T-helper 17 cell (primary cell): Measurements from ENCODE around the gene TNFAIP1. TPM values are rescaled to one million over a fixed set of nuclear protein-coding genes. Genes with fewer than 3 reads are reported as not detected.
"Not testable (repeated sequence)": the region's sequence is repeated elsewhere in the genome, so short reads cannot be mapped to it uniquely, and the experiment has no call there.

Experiments used
- ATAC-seq: fragments of 150-1000 bp; cut with Tn5 transposase; 2 replicates; pipeline ENCODE4 v1.10.0; 2021; ENCODE audit warnings: mild to moderate bottlenecking, moderate library complexity
- DNase-seq, 3 donors: peaks; one replicate each; pipeline versions ENCODE4 v3.0.0 to v3.0.0-alpha.2; 2020 to 2021
- H3K9me3 ChIP-seq: one replicate; pipeline ENCODE4 v1.7.0; 2013; ENCODE audit warnings: low read length, mild to moderate bottlenecking; ENCODE audit not compliant: control insufficient read depth, poor library complexity, severe bottlenecking
- H3K27ac Mint-ChIP-seq: one replicate; pipeline ENCODE4 v1.8.0; 2022; ENCODE audit warnings: mild to moderate bottlenecking, moderate library complexity, mixed read lengths
- H3K27me3 Mint-ChIP-seq: one replicate; pipeline ENCODE4 v1.8.0; 2022; ENCODE audit warnings: mixed read lengths
- H3K36me3 Mint-ChIP-seq: one replicate; pipeline ENCODE4 v1.8.0; 2022; ENCODE audit warnings: low read depth, mixed read lengths
- H3K4me1 Mint-ChIP-seq: one replicate; pipeline ENCODE4 v1.8.0; 2022; ENCODE audit warnings: mild to moderate bottlenecking, mixed read lengths
- H3K4me3 Mint-ChIP-seq: one replicate; pipeline ENCODE4 v1.8.0; 2022; ENCODE audit warnings: mild to moderate bottlenecking, moderate library complexity, mixed read lengths
- total RNA-seq, 4 donors: library from RNA in 2 of 4; stranded (reverse) in 2 of 4; gene quantifications; one replicate each; pipeline ENCODE4 v1.2.3 and lab custom pipeline; 2022 to 2026

Gene TNFAIP1
- total RNA-seq, 2 donors from 2014 or later: 8.8 to 14.0 TPM

DNA sequence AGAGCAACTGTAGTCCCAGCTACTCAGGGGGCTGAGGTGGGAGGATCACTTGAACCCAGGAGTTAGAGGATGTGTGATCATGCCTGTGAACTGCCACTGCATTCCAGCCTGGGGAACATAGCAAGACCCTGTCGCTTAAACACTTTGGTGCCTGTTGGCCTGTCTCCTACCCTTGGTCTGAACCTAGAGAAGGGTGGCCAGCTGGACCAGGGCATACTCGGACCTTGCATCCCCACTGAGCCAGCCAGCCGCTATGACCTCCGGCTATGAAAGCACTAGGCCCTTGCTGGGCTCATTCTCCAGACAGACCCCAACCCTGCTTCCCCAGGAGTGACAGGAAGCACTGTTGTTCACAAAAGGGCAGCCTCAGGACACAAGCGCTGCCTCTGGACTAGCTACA, 4.9 kb upstream of the TNFAIP1 start:
- no peaks in the 10 kb centered on the region for H3K9me3 ChIP-seq
- ATAC-seq (no peak), DNase-seq (no peak)
- Mint-ChIP-seq H3K4me1 (peaks cover 16% of the 10 kb centered on the region), H3K36me3 (peaks cover 4% of the 10 kb centered on the region), H3K27ac (no peak overlapping the region), H3K27me3 (no peaks in the 10 kb centered on the region), H3K4me3 (no peak overlapping the region)

DNA sequence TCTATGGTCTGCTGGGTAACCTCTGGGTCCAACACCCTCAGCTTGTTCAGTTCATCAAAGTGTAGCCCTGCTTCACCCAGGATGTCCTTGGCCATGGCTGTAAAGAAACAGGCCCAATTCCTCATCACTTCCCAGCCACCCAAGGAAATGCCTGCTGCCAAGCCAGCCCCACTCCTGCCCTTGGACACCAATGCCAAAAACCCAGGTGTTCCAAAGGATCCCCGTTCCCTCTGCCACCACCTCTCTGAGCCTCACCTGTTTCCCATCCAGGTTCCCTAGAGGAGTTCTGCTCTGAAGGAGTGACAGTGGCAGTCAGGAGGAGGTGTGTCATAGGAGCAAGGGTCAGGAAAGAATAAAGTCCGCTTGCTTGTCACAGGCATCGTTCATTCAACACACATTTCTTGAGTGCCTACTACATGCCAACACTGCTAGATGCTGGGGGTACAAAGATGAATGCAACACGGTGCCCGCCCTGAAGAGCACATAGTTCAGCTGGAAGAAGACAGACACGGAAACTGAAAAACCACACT, 3.6 kb upstream of the TNFAIP1 start:
- DNase-seq (no peak), ATAC-seq (no peak)
- peaks cover 4% of the 10 kb centered on the region for H3K36me3 Mint-ChIP-seq
- peaks cover 19% of the 10 kb centered on the region for H3K4me1 Mint-ChIP-seq
- H3K27ac Mint-ChIP-seq: no peak overlapping the region
- no peak overlapping the region for H3K4me3 Mint-ChIP-seq
- H3K27me3 Mint-ChIP-seq: no peaks in the 10 kb centered on the region
- no peaks in the 10 kb centered on the region for H3K9me3 ChIP-seq

- peaks cover 28% of the 10 kb centered on the region for H3K4me1 Mint-ChIP-seq
- peaks cover 4% of the 10 kb centered on the region for H3K36me3 Mint-ChIP-seq
- H3K27ac Mint-ChIP-seq: peak overlapping the region; percentile 89
- no peaks in the 10 kb centered on the region for H3K27me3 Mint-ChIP-seq
- no peak overlapping the region for H3K4me3 Mint-ChIP-seq
- no peak for DNase-seq
- no peaks in the 10 kb centered on the region for H3K9me3 ChIP-seq
- ATAC-seq: no peak
These were observed 2.3 kb upstream of the TNFAIP1 start for GRCh38 chr17:28333083-28333746.

- H3K4me3 Mint-ChIP-seq: peak overlapping the region; percentile 98
- peaks cover 4% of the 10 kb centered on the region for H3K36me3 Mint-ChIP-seq
- DNase-seq (no peak), ATAC-seq (no peak)
- H3K9me3 ChIP-seq: no peaks in the 10 kb centered on the region
- H3K27ac Mint-ChIP-seq: peak overlapping the region; percentile 89
- peaks cover 32% of the 10 kb centered on the region for H3K4me1 Mint-ChIP-seq
- H3K27me3 Mint-ChIP-seq: no peaks in the 10 kb centered on the region
These were observed 1.4 kb upstream of the TNFAIP1 start for GRCh38 chr17:28334171-28334570.

- DNase-seq: no peak
- peaks cover 34% of the 10 kb centered on the region for H3K4me1 Mint-ChIP-seq
- ATAC-seq: no peak
- no peaks in the 10 kb centered on the region for H3K27me3 Mint-ChIP-seq
- no peaks in the 10 kb centered on the region for H3K9me3 ChIP-seq
- H3K27ac Mint-ChIP-seq: peak overlapping the region; percentile 89
- H3K36me3 Mint-ChIP-seq: peaks cover 4% of the 10 kb centered on the region
- H3K4me3 Mint-ChIP-seq: peak overlapping the region; percentile 98
These were observed 828 bp upstream of the TNFAIP1 start for GRCh38 chr17:28334666-28335200.

DNA sequence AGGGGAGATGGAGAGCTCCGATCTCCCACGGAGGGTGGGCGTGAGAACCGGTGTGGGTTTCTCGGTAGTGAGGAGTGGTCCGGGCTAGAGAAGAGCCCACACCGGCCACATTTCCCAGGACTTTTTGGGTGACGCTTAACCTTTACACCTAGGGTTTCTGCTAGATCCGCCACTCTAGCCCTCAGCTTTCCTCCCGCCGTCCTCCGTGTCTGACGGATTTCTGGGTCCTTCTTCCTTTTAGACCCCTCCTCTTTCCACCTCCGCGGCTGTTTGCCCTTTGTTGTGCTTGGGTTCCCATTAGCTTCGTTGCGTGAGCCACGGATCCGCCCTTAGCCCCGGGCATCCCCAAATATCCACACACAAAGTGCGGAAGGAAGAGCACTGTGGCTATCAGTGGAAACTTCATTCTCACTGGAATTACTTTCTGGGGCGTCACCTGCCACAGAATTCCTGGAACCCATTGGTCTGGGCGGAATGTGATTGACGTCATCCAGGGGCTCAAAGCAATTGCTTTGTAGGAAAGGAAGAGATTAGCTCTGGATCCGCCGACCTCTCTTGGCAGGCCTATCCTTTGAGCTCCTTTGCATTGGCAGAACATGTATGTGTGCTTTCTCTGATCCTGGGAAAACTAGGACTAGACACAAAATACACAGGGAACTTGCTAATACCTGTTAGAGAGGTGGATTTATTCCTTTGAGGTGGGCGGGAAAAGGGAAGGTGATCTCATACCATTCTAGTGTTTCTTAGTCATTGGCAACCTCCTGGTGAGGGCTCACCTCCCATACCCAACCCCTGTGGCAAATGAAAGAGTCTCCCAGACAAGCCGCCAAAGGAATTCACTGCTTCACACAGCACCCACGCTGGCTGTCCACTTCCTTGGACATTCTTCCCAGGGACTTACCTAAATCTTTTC, 654 bp downstream of the TNFAIP1 start:
- Mint-ChIP-seq H3K27me3 (no peaks in the 10 kb centered on the region), H3K4me3 (peak overlapping the region; percentile 98), H3K36me3 (peaks cover 5% of the 10 kb centered on the region), H3K4me1 (peaks cover 34% of the 10 kb centered on the region), H3K27ac (peak overlapping the region; percentile 89)
- H3K9me3 ChIP-seq: no peaks in the 10 kb centered on the region
- DNase-seq (no peak), ATAC-seq (no peak)

- DNase-seq (no peak), ATAC-seq (no peak)
- Mint-ChIP-seq H3K4me1 (peaks cover 32% of the 10 kb centered on the region), H3K36me3 (peaks cover 2% of the 10 kb centered on the region), H3K27ac (no peak overlapping the region), H3K4me3 (peak overlapping the region; percentile 43), H3K27me3 (no peaks in the 10 kb centered on the region)
- no peaks in the 10 kb centered on the region for H3K9me3 ChIP-seq
These were observed 2.7 kb downstream of the TNFAIP1 start for GRCh38 chr17:28338056-28338768.

DNA sequence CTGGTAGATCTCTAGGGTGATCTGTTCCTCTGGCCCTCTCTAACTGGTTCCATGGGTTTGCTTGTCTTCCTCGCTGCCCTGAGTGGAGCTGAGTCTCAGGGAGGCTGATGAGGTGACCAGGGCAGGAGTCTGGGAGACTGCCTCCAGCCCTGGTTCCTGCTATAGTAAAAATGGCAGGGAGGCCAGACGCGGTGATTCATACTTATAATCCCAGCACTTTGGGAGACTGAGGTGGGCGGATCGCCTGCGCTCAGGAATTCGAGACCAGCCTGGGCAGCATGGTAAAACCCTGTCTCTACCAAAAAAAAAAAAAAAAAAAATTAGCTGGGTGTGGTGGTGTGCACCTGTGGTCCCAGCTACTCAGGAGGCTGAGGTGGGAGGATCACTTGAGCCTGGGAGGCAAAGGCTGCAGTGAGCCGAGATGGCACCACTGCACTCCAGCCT, 3.2 kb downstream of the TNFAIP1 start:
- Mint-ChIP-seq H3K27ac (peak overlapping the region; percentile 14), H3K4me1 (peaks cover 32% of the 10 kb centered on the region)
- H3K36me3 Mint-ChIP-seq, H3K27me3 Mint-ChIP-seq, H3K9me3 ChIP-seq, H3K4me3 Mint-ChIP-seq, DNase-seq, ATAC-seq: not testable (repeated sequence)

DNA sequence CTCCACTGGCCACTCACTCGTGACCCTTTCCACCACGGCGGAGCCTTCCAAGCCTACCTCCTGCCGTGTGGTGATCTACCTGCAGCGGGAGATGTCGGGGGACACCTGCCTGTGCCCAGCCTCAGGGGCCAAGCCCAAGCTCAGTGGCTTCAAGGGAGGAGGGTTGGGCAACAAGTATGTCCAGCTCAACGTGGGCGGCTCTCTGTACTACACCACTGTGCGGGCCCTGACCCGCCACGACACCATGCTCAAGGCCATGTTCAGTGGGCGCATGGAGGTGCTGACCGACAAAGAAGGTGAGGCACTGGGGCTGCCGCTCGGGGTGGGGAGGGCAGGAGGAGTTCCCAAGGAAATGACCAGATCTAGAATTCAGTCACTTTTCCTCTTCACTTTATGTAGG, 3.9 kb downstream of the TNFAIP1 start:
- Mint-ChIP-seq H3K27ac (peak overlapping the region; percentile 14), H3K4me1 (peaks cover 25% of the 10 kb centered on the region), H3K36me3 (peaks cover 2% of the 10 kb centered on the region), H3K27me3 (no peaks in the 10 kb centered on the region), H3K4me3 (no peak overlapping the region)
- DNase-seq: no peak
- H3K9me3 ChIP-seq: no peaks in the 10 kb centered on the region
- ATAC-seq: no peak

- H3K27me3 Mint-ChIP-seq: no peaks in the 10 kb centered on the region
- DNase-seq: no peak
- no peak overlapping the region for H3K4me3 Mint-ChIP-seq
- ATAC-seq: no peak
- peaks cover 2% of the 10 kb centered on the region for H3K36me3 Mint-ChIP-seq
- H3K27ac Mint-ChIP-seq: no peak overlapping the region
- peaks cover 21% of the 10 kb centered on the region for H3K4me1 Mint-ChIP-seq
- no peaks in the 10 kb centered on the region for H3K9me3 ChIP-seq
These were observed 4.8 kb downstream of the TNFAIP1 start for GRCh38 chr17:28340374-28340773.

DNA sequence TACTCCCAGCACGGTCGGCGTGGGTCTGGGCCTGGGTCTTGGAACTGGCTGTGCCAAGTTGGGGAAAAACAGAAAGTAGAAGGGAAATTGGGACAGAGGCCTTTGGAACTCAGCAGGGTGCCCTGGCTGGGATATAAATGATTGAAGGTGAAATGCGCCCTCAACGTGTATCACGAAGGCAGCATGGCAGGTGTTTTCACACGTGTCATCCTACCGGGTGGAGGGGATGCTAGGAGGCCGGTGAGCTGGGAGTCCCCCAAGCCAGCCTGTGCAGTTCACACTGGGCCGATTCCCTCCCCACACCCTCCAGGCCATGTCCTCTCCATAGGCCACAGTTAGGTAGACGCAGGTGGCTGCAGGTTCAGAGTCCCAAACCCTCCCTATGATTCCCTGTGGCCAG, 6.0 kb downstream of the TNFAIP1 start:
- ATAC-seq (no peak), DNase-seq (no peak)
- H3K9me3 ChIP-seq: no peaks in the 10 kb centered on the region
- H3K4me1 Mint-ChIP-seq: peaks cover 18% of the 10 kb centered on the region
- H3K27ac Mint-ChIP-seq: no peak overlapping the region
- H3K36me3 Mint-ChIP-seq: peaks cover 2% of the 10 kb centered on the region
- no peak overlapping the region for H3K4me3 Mint-ChIP-seq
- H3K27me3 Mint-ChIP-seq: no peaks in the 10 kb centered on the region

DNA sequence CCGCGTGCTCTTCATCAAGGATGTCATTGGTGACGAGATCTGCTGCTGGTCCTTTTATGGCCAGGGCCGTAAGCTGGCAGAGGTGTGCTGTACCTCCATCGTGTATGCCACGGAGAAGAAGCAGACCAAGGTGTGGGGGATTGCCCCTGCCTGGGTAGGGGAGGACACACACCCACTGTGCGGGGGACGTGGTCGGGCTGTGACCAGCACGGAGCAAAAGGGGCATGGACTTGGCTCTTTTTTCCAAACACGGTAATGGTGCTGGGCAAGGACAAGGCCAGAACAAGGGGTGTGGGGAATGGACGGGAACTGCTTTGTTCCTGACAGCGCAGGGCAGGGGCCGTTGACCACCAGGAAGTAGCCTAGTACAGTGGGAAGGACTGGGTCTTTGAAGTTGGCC, 6.8 kb downstream of the TNFAIP1 start:
- ATAC-seq (no peak), DNase-seq (no peak)
- Mint-ChIP-seq H3K4me3 (no peak overlapping the region), H3K4me1 (peaks cover 11% of the 10 kb centered on the region), H3K27ac (no peak overlapping the region), H3K36me3 (peaks cover 2% of the 10 kb centered on the region), H3K27me3 (no peaks in the 10 kb centered on the region)
- H3K9me3 ChIP-seq: no peaks in the 10 kb centered on the region

- DNase-seq (no peak), ATAC-seq (no peak)
- Mint-ChIP-seq H3K36me3 (peaks cover 4% of the 10 kb centered on the region), H3K27ac (no peak overlapping the region), H3K4me3 (no peak overlapping the region), H3K27me3 (no peaks in the 10 kb centered on the region), H3K4me1 (peaks cover 5% of the 10 kb centered on the region)
- H3K9me3 ChIP-seq: no peaks in the 10 kb centered on the region
These were observed 8.0 kb downstream of the TNFAIP1 start for GRCh38 chr17:28343491-28343932.
